Endothelial cell of umbilical vein (primary cell): ENCODE data around the gene CLEC2L. TPM values are rescaled to one million over a fixed set of nuclear protein-coding genes. Genes with fewer than 3 reads are reported as not detected.

Experiments
- BruUV-seq: library from RNA; stranded (reverse); fragments of 400-500 nt; replicated peaks from 2 replicates; lab custom pipeline; 2021; lab: Mats Ljungman, UMichigan
- CTCF ChIA-PET: fragments of 300-600, 350-600 bp; sonication (Branson Sonifier 250); formaldehyde crosslinking; loops from one replicate; lab custom pipeline; 2021; ENCODE audit warnings: antibody characterized with exemption, inconsistent platforms; lab: Charles Lee
- POLR2A ChIA-PET: fragments of 300-600, 350-600 bp; sonication (Branson Sonifier 250); formaldehyde crosslinking; loops from one replicate; lab custom pipeline; 2021; ENCODE audit warnings: antibody characterized with exemption, inconsistent platforms; lab: Charles Lee
- DNase-seq: peaks from one replicate; pipeline ENCODE4 v3.0.0-alpha.2; 2011; ENCODE audit warnings: low read depth, low spot score
- FAIRE-seq: peaks from 2 replicates; lab custom pipeline; 2011; peaks lifted over from hg19 to GRCh38; lab: Jason Lieb, UNC
- H2AFZ ChIP-seq: 2 replicates; pipeline ENCODE4 v1.6.0; 2012; ENCODE audit warnings: low read depth, low read length, control low read depth, inconsistent platforms
- H3K27ac ChIP-seq: 2 replicates; pipeline ENCODE4 v1.5.1; 2011; ENCODE audit warnings: low read depth, mild to moderate bottlenecking, control low read depth, low read length, moderate library complexity; ENCODE audit not compliant: insufficient read depth
- H3K27me3 ChIP-seq, 2 experiments: 2 replicates each; pipeline versions ENCODE4 v1.6.0 to v1.6.1; 2011; ENCODE audit warnings: low read length in 2 of 2, mixed read lengths in 1 of 2; ENCODE audit not compliant: control insufficient read depth in 2 of 2, insufficient read depth in 2 of 2
- H3K36me3 ChIP-seq, 2 experiments: 2 replicates in 1 of 2; 3 replicates in 1 of 2; pipeline ENCODE4 v1.5.1; 2011; ENCODE audit warnings: low read length in 2 of 2, mild to moderate bottlenecking in 1 of 2, moderate library complexity in 1 of 2; ENCODE audit not compliant: control insufficient read depth in 2 of 2, insufficient read depth in 2 of 2; ENCODE audit errors: extremely low read depth in 1 of 2
- H3K4me1 ChIP-seq: 3 replicates; pipeline ENCODE4 v1.5.1; 2011; ENCODE audit warnings: mild to moderate bottlenecking, low read length; ENCODE audit not compliant: control insufficient read depth, insufficient read depth; ENCODE audit errors: extremely low read depth
- H3K4me2 ChIP-seq: 2 replicates; pipeline ENCODE4 v1.6.1; 2011; ENCODE audit warnings: low read length, control low read depth, mixed read lengths; ENCODE audit not compliant: insufficient read depth
- H3K4me3 ChIP-seq, 3 experiments: fragments of 200-600 bp in 1 of 3; sonication (generic), shearing (Covaris generic) in 1 of 3; replicated peaks in 1 of 3; 2 replicates each; pipeline ENCODE4 v1.5.1; 2011 to 2016; ENCODE audit warnings: control low read depth in 3 of 3, low read length in 3 of 3, mild to moderate bottlenecking in 2 of 3, inconsistent platforms in 1 of 3, low read depth in 1 of 3, moderate library complexity in 1 of 3; ENCODE audit not compliant: insufficient read depth in 1 of 3
- H3K79me2 ChIP-seq: 2 replicates; pipeline ENCODE4 v1.6.0; 2012; ENCODE audit warnings: low read length, inconsistent platforms; ENCODE audit not compliant: control insufficient read depth, insufficient read depth
- H3K9ac ChIP-seq: replicated peaks from 2 replicates; pipeline ENCODE3; 2011; ENCODE audit warnings: low read length, control low read depth; ENCODE audit not compliant: insufficient read depth; ENCODE audit errors: extremely low read depth
- H3K9me1 ChIP-seq: replicated peaks from 3 replicates; pipeline ENCODE4 v1.6.0; 2011; ENCODE audit warnings: mild to moderate bottlenecking, low read length; ENCODE audit not compliant: control insufficient read depth, insufficient read depth; ENCODE audit errors: extremely low read depth
- H3K9me3 ChIP-seq: replicated peaks from 2 replicates; pipeline ENCODE4 v1.5.1; 2012; ENCODE audit warnings: low read length, inconsistent platforms; ENCODE audit not compliant: control insufficient read depth, insufficient read depth
- H4K20me1 ChIP-seq: replicated peaks from 2 replicates; pipeline ENCODE3; 2011; ENCODE audit warnings: mild to moderate bottlenecking, low read length; ENCODE audit not compliant: control insufficient read depth, insufficient read depth; ENCODE audit errors: extremely low read depth
- CTCF ChIP-seq, 2 donors: IDR thresholded peaks; 1 replicate in 1 of 2; 2 replicates in 1 of 2; pipeline ENCODE4 v1.5.1; 2011; ENCODE audit warnings: low read length in 2 of 2, mild to moderate bottlenecking in 2 of 2, moderate library complexity in 2 of 2, control low read depth in 1 of 2, inconsistent platforms in 1 of 2, low read depth in 1 of 2; ENCODE audit not compliant: insufficient read depth in 1 of 2; ENCODE audit errors: extremely low read depth in 1 of 2
- EZH2 ChIP-seq: IDR thresholded peaks from 2 replicates; pipeline ENCODE4 v1.6.1; 2012; ENCODE audit warnings: borderline replicate concordance, low read depth, mild to moderate bottlenecking, moderate library complexity, low read length, inconsistent platforms; ENCODE audit not compliant: severe bottlenecking
- FOS ChIP-seq: IDR thresholded peaks from 2 replicates; pipeline ENCODE4 v1.6.1; 2011; ENCODE audit warnings: mild to moderate bottlenecking, low read length, moderate library complexity, borderline replicate concordance; ENCODE audit not compliant: insufficient read depth
- GATA2 ChIP-seq: IDR thresholded peaks from 2 replicates; pipeline ENCODE4 v1.7.0; 2011; ENCODE audit warnings: low read depth, mild to moderate bottlenecking, moderate library complexity, mixed read lengths, low read length; ENCODE audit not compliant: insufficient read length, insufficient read depth
- JUN ChIP-seq: IDR thresholded peaks from 2 replicates; pipeline ENCODE4 v1.6.1; 2011; ENCODE audit warnings: borderline replicate concordance, low read depth; ENCODE audit not compliant: insufficient read length, insufficient read depth
- MAX ChIP-seq: IDR thresholded peaks from 2 replicates; pipeline ENCODE4 v1.6.1; 2011; ENCODE audit not compliant: insufficient read depth, insufficient read length
- MYC ChIP-seq: IDR thresholded peaks from one replicate; pipeline ENCODE4 v1.6.1; 2011; ENCODE audit warnings: mild to moderate bottlenecking, low read depth, low read length
- POLR2A ChIP-seq: IDR thresholded peaks from 2 replicates; pipeline ENCODE4 v1.6.1; 2012; ENCODE audit warnings: low read depth, mild to moderate bottlenecking, control low read depth, low read length
- POLR2AphosphoS5 ChIP-seq: IDR thresholded peaks from 2 replicates; pipeline ENCODE4 v1.6.1; 2012; ENCODE audit warnings: low read depth, mild to moderate bottlenecking, control low read depth, low read length, moderate library complexity; ENCODE audit not compliant: insufficient read depth
- dilution Hi-C: fragments of 300-500 bp; cut with MboI; formaldehyde crosslinking; loops from one replicate; pipeline ENCODE4 v1.15.0; 2019; ENCODE audit warnings: low sequenced_read_pairs; ENCODE audit not compliant: extremely low pct_ligation_motif_present
- intact Hi-C: fragments of 100-400 bp; cut with micrococcal nuclease; formaldehyde crosslinking; loops from one replicate; pipeline ENCODE4 v1.10.0; 2022
- polyA plus RNA-seq, 4 experiments: library from polyadenylated mRNA; depleted of rRNA in 3 of 4; stranded (reverse) in 3 of 4; unstranded in 1 of 4; fragments of >200 nt; gene quantifications; 2 replicates each; pipeline versions ENCODE4 v1.2.1 to v1.2.3, GENCODE V29; 2011 to 2012; ENCODE audit warnings: missing spikeins in 1 of 4
- total RNA-seq: library from RNA; stranded (reverse); gene quantifications from 2 replicates; pipeline ENCODE4 v1.2.3, GENCODE V29; 2021

CLEC2L gene
- total and polyA plus RNA-seq, 2 donors (not counting 3 experiments of a cell fraction or from before 2014, with no cell fraction given): not detected

- Histone ChIP-seq H3K27me3 (peaks cover 4 to 13% of the 10 kb centered on the region in 2 experiments), H3K4me2 (no peak overlapping the region), H3K9me1 (no peaks in the 10 kb centered on the region), H4K20me1 (no peaks in the 10 kb centered on the region), H3K9me3 (no peaks in the 10 kb centered on the region), H3K9ac (no peak overlapping the region), H3K27ac (no peak overlapping the region), H3K79me2 (no peaks in the 10 kb centered on the region), H3K36me3 (no peaks in the 10 kb centered on the region), H3K4me3 (no peak overlapping the region), H3K4me1 (peaks cover 3% of the 10 kb centered on the region), H2AFZ (no peak overlapping the region)
- no peak for DNase-seq
- no peak for FAIRE-seq
- dilution Hi-C loops: no loop called here
- no TSS peak for BruUV-seq
- ChIA-PET CTCF (no interaction called here), POLR2A (no interaction called here)
- TF ChIP-seq POLR2A (no peak), CTCF (IDR thresholded peaks at IDR 0.05; ENCODE audit: extremely low read depth in 1 of 2, insufficient read depth in 1 of 2, low read depth in 1 of 2, low read length in 2 of 2) (no peak), MYC (no peak), GATA2 (no peak), FOS (no peak), MAX (no peak), JUN (no peak), POLR2AphosphoS5 (no peak), EZH2 (no peak)
- intact Hi-C loops: no loop called here
Measured at GRCh38 chr7:139534966-139535651, 11.6 kb downstream of the CLEC2L start.
